HG02884 (cell line): ENCODE data around the gene DPP10.

Experiments
- ATAC-seq: cut with Tn5 transposase; IDR thresholded peaks from one replicate; pipeline ENCODE4 v1.9.1; 2021; ENCODE audit warnings: mild to moderate bottlenecking, moderate library complexity; ENCODE audit not compliant: unreplicated experiment

The DPP10 gene

DNA sequence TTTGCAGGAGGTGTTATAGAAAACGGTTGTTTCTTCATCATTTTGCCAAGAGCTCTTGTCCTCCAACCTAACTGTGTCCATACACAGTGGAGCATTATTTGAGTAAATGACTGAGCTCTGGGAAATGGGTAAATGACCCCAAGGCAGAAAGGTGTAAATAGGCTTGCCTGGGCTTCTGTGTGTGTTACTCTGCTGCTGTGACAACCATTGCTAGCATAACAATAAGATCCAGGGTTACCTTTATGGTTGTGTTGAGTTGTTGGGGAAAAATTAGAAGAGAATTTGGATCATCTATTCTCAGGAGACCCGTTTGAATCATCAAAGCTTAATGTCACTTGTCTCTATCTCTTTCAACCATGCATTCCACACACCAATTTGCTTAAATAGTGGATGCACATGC is 672.7 kb downstream of the DPP10 start:
- ATAC-seq = no peak

DNA sequence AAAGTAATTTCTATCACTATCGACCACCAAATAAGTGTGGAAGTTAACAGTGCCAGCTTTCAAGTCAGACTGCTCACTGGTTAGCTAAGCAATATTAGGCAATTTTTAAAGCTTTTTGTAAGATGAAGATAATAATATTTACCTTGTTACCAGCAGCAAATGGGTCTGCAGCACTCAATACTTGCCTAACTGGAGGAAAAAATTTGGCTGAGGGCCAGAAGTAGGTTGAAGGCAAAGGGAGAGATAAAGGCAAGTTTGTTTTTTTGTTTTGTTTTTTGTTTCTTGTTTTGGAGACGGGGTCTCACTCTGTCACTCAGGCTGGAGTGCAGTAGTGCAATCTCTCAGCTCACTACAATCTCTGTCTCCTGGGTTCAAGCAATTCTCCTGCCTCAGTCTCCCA is 675.9 kb downstream of the DPP10 start:
- ATAC-seq = no peak

DNA sequence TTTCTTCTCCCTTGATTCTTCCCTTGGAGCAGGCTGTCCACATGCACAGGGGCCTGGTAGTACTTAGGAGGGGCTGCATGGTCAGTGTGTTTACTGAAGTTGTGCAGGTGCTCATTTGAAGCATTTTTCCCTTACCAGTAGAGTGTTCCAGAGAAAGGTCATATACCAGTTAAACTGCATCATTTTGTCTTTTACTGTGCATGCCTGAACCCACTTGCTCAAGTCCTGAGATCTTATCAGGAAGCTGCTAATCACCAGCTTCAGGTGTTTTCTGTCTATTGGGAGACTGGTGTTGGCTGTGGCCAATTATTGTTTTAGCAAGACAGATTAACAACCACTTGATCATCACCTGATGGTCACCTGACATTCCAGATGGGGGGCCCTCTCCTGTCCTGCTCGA is 676.6 kb downstream of the DPP10 start:
- no peak for ATAC-seq

DNA sequence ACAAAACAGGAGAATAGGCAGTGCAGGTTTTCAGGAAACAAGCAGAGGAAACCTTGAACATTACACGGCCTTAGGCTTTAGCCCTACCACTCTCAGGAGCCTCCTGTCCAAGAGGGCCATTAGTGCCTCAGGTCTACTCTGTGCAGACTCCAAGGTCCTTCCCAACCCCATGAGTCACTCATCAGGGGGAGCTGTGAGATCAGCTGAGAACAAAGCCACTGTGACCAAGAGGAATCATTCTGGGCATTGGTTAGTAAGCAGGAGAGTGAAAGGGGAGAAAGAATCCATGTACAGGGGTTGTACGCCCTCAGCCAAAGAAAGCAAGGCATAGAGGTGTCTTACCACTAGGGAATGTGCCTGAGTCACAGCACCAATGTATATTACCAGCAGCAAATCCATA is 680.3 kb downstream of the DPP10 start:
- ATAC-seq = no peak

DNA sequence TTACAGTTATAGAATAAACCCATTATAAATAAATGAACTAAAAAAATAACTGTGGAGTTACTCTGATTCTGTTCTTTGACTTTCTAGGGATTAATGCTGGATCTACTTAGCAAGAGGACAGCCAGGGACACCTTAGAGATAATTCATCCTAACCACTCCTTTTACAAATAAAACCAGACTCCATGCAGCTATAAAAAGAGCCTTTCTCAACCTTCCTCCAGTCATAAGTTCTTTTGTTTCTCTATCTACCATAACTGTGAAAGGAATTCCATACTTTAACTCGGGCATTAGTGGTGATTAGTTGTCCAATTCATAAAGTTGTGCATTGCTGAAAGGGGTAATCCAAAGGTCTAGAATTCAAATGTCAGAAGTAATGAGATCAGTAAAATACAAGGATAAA is 682.4 kb downstream of the DPP10 start:
- ATAC-seq = no peak

DNA sequence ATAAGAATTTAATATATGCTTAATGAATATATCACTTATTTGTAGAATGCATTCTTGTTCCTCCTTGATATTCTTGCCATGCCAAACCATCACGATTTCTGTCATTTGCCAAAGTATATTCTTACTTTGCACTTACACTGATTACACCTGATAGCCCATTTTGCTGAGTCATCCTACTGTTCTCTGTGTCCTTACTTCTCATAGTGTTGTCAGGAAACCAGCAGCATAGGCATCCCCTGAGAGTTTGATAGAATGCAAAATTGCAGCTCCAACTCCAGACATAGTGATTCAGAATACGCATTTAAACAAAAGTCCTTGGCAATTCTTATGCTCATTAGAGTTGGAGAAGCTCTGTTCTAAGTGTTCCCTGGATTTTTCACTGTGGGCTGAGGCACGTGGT is 687.1 kb downstream of the DPP10 start:
- no peak for ATAC-seq

DNA sequence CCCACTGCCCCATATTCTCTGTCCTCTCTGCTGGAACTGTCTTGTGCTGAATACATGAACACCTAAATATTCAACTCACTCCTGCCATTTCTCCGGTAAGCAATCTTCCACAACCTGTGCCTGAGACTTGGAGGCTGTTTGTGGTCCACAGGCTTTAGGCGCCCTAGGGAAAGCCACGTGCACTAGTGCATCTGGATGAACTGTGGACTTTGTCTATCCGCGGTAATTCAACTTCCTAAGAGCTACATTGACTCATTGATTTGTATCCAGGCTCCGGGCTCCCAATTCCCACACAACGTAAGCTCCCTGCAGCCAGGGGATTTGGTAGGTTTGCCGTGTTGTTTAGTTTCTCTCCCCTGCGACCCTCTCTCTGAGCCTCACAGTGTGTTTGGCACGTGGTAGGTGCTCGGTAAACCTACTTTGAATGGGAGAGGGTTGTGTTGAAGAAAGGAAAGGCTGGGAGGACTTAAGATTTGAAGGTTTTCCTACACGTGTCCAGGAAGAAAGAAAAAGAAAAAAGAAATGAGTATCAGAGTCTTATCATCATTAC is 718.2 kb downstream of the DPP10 start:
- no peak for ATAC-seq

DNA sequence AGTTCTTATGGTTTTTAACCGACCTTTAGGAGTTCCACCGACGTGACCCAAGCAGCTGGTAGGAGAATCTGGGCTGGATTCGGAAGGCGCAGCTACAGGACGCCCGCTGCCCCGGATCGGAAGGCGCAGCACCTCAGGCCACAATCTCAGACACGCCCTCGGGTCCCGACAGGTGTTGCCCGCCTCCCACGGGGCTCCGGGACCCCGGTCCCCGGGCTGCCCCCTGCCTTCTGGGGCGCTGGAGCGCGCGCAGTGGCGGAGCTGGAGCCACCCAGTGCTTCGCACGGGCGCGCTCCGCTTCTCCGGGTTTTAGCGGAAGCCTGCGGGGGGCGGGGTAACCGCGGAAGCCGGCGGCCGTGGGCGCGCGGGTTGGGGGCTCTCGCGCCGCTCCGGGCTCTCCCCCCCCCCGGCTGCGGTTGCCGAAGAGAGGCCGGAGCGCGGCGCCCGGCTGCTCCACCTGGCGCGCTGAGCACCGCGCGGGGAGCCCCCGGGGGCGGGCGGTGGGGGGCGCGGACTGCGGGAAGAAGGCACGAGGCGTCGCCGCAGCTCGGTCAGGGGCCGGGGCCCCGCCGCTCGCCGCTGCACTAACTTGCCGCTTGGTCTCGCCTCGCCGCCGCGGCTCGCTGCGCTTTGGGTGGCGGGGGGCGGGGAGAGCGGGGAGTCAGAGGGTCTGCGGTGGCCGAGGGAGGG is 718.8 kb downstream of the DPP10 start:
- no peak for ATAC-seq

DNA sequence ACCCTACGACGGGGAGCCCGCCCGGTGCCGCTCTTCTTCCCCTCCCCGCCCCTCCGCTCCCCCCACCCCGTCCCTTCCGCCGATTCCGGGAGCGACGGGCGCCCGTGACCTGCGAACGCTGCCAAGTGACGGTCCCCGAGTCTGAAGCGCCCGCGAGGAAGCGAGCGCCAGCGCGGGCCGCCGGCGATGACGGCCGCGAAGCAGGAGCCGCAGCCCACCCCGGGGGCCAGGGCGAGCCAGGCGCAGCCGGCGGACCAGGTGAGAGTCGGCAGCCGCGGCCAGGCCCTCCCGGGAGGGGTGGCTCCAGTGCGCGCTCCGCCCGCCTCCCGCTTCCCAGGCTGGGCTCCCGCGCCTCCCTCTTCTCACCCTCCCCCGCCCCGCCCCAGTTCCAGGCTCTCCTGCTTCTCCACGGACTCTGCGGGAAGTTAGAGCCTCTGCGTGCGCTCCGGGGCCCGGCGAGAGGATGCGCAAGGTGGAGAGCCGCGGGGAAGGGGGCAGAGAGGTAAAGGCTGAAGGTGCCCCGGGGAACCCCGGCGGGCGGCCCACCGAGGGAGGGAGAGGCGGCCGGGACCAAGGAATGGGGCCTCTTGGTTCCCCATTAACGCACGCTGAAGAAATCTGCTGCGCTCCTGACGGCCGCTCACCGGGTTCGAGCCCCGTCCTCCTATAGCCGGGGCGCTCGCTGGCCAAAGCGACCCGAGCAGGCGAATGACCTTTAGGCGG is 719.5 kb downstream of the DPP10 start:
- ATAC-seq = no peak

DNA sequence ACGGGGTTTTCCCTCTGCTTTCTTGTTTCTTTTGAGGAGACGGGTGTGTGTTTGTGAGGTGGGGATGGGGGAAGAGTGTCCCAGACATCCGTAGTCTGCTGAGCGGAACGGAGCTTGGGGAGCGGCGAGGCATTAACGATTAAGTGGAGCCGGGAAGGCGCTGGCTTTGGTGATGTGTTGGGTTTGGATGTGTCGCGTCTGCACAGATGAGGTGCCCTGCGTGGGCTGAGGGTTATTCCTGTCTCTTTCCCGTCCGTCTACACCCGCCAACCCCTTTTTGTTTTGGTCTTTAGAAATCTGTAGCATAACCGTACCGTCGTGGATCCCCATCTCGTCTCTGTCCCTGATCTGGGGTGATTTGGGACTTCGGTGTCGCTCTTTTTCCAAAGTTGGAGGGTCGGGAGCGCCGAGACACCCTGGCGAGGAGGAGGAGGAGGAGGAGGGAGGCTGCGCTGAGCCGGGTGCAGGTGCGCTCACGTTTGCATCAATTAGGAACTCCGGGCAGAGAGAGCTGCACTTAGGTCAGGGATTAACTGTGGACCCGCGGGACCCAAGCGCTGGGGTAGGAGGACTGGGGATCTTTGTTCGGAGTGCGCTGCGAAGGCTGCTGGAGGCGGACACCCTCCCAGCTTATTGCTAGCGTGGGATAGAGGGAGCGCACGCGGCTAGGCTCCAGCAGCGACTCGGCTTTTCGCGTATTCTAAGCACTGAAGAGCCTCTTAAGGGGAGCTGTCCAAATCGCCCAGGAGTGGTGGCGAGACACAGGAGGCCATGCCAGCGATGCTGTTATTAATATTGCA is 720.3 kb downstream of the DPP10 start:
- no peak for ATAC-seq

DNA sequence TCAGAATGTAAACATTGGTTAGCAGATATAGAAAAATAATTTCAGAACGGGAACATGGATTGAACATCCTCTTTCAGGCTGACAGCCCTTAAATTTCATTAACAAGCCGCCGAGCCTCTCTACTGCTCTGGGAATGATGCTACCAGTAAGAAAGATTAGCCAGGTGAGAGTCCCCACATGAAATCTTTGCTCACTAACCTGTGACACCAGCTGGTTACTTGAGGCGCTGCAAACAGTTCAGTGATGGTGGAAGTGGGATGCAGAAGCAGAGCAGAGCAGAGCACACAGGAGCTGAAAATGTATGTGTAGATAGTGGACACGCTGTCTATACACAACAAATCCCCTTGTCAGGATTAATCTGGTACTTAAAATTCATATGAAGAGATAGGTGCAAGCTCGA is 721.1 kb downstream of the DPP10 start:
- ATAC-seq = no peak

DNA sequence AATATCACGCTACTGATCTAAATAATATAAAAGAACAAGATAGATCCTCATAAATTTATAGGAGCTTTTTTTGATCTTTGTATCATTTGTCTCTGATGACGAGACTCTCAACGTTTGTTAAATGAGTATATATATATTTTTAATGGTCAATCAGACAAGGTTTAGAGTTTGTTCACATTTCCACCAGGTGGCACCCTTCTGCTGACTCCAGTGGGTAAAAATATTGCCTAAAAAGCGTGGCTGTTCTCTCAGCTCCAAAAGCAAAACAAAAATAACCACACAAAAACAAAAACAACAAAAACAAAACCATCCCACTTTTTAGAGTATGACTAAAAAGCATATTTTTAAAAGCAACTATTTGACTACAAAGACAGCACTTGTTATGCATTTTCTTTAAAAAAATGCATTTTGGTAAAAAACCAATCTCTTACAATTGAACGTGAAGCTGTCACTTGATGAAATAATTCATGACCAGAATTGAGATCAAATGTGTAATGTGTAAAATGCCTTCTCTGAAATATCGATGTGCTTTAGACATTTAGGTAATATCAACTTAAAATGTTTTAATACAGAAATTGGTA is 723.2 kb downstream of the DPP10 start:
- ATAC-seq = no peak

DNA sequence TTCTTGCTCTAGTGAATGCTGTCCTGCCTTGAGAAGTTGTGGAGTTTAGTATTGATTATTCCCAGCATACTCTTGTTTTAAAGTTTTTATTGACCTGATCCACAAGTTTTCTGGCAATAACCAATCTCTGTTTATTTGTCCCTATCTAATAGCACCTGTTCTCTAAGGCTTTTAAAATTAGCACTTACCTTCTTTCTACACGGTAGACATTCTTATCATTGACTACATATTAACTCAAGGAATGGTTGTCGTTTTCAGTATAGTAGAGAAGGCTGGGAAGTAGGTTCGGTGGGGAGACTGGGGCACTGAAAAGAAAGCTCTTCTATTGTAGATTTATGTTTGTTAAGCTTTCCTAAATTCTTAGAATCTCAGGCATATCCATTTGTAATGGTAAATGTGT is 726.0 kb downstream of the DPP10 start:
- ATAC-seq = no peak

DNA sequence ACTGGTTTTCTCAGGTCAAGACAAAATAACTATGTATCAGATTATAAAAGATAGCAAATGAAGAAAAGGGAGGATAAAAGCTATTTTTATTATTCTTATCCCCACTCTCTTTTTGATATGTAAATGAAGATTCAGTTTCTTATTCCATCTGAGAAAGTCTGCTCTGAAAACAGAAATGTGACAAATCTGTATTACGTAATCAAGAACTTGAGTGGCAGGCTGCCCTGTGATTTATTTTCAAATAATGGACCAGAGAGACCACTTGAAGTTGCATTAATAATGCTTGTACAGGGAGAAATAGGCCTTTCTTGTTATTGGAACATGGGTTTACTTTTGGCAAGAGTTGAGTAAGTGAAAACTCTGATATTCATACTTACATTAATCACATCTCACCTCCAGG is 727.4 kb downstream of the DPP10 start:
- ATAC-seq = no peak

DNA sequence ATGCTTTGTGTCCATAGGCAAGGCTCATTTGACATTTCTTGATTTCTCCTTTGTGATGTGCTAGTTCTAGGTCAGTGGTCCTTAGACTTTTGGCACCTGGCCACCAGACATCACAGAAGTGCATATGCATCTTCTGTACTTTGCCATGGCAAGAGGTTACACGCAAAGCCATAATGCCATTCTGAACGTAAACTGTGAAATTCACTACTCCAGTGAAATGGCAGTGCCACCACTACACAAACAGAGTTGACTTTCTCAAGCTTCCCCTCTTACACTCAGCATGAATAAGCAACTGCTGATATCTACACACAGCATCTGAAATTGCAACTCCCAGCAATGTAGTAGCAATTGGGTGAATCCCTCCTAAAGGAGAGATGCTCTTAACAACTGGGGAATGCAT is 729.3 kb downstream of the DPP10 start:
- no peak for ATAC-seq

DNA sequence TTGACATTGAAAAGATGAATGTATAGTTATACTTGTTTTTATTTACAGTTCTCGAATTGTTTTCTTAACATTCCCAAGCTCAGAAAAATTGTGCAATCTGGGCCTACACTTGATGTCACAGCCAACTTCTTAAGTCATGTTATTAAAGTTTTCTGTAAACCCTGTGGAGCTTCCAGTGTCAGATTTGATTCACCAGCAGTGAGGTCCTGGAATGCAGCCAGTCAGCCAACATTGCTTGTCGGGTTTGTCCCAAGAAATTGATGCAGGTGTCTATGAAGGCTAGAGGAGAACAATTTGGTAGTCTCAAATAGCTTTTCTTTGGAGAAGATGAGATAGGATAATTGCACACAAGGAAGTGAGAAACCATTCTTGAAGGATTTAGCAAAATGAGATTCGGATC is 732.2 kb downstream of the DPP10 start:
- ATAC-seq = no peak

DNA sequence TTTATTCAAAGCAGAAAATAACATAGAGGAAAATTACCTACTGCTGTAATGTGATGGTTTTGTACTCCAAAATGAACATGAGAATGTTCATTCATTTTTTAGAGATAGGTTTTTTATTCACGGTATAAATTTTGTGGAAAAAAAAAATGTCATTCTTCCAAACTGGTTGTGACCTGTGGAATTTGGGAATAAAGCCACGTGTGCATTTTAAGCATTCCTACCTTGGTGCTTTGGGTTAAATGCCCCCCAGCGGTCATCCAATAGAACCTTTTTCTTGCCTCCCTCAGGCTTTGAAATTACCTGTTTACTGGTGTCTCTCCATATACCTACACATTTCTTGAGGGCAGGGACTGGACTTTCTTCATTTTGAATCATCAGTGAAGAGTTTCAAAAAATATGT is 740.7 kb downstream of the DPP10 start:
- ATAC-seq = no peak

DNA sequence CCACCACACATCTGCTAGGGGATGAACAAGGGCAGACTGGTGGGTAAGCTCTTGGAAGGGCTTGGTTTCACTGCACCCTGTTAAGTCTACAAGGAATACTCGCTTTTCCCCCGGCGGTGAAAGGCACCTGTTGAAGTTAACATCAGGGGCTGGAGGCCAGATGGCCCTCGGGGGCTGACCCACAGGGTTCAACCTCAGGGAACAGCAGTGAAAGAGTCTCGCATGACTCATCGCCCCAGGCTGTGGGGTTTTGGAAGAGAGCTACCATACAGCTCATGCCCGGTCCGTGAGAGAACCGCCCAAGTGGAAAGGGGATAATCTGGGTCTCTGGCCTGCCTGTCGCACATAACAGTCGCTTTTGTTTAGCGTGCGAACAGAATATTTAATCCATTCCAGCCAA is 748.0 kb downstream of the DPP10 start:
- ATAC-seq = no peak

DNA sequence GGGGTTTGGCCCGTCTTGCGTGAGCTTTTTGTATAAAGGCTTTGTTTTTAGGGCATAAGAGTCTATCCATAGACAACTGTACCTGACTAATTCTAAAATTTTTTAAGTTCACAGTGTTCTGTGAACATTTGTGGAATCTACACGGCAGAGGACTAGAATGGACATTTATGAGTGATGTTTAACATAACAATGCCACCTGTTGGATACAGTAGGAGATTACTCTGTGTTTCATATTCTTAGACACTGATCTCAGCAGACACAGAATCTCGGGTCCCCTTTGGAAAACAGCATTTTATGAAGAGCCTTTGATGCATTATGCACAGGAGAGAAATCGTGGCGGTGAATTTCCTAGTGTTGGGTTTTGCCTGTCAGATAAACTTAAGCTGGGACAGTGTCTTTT is 752.2 kb downstream of the DPP10 start:
- no peak for ATAC-seq

DNA sequence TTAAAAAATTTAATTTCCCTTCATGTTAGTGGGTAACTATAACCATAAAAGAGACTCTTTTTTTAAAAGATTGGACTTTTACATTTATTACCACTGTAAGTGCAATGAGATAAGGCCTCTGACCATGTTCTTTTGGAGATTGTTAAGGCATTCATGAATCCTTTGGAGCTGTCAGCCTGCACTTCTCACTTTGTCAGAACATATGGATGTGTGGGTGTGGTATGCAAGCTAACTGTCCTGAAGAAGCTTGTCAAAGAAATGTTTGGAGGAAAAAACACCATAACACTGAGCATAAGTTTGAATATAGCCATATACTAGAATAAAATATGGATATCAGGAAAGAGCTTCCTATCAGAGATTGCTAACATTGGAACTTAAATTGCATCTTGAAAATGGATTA is 754.1 kb downstream of the DPP10 start:
- no peak for ATAC-seq

DNA sequence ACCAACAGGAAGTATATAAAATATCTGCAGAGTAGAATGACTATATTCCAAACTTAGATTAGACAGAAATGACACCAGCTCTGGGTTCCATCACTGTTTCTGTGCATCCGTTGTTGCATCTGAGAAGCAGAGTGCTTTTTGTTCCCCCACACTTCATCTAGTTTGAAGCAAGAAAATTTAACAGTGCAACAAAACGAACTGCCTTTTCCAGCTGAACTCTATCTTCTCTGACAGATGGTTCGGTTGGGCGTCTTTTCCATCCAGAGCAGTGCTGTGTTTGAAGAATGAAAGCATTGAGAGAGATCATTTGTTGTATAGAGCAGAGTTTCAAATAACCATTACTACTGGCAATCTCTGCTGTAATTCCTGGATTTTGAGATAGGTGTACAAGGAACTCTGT is 757.5 kb downstream of the DPP10 start:
- no peak for ATAC-seq
